Omental fat pad (tissue), 4 donors: Measurements from ENCODE around the gene TMEM253. TPM values are rescaled to one million over a fixed set of nuclear protein-coding genes. Genes with fewer than 3 reads are reported as not detected.

Experiments used
- ATAC-seq: fragments of 150-250 bp; one replicate; pipeline ENCODE4 v1.9.1; 2016; ENCODE audit warnings: mild to moderate bottlenecking, moderate library complexity; ENCODE audit not compliant: low FRiP score
- DNase-seq: peaks from one replicate; pipeline ENCODE4 v3.0.0-alpha.2; 2019; ENCODE audit warnings: low spot score
- CTCF ChIP-seq, 3 donors: fragments of 450-650 bp; IDR thresholded peaks; one replicate each; pipeline ENCODE4 v1.5.1; 2016 to 2017; ENCODE audit warnings: antibody characterized with exemption in 3 of 3, mild to moderate bottlenecking in 3 of 3, moderate library complexity in 2 of 3
- total RNA-seq, 4 donors: library from RNA; depleted of rRNA; stranded (reverse); fragments of >200 nt; gene quantifications; one replicate each; pipeline ENCODE4 v1.1.0, GENCODE V29; 2016

TMEM253 gene
- total RNA-seq, 4 donors from 2014 or later = 0.75 to 2.4 TPM; not detected in 2

GRCh38 chr14:21072031-21072473, 28.8 kb upstream of the TMEM253 start:
- DNase-seq (no peak), ATAC-seq (peak; percentile 26)

GRCh38 chr14:21072781-21073339, 28.0 kb upstream of the TMEM253 start:
- no peak for TF ChIP-seq CTCF (IDR thresholded peaks at IDR 0.05)

More at GRCh38 chr14:21072031-21072473, 28.8 kb upstream of the TMEM253 start:
- no peak for TF ChIP-seq CTCF (IDR thresholded peaks at IDR 0.05)

GRCh38 chr14:21073921-21074320, 26.9 kb upstream of the TMEM253 start:
- no peak for ATAC-seq
- TF ChIP-seq CTCF (IDR thresholded peaks at IDR 0.05) = no peak
- DNase-seq = no peak

More at GRCh38 chr14:21072781-21073339, 28.0 kb upstream of the TMEM253 start:
- DNase-seq (no peak), ATAC-seq (no peak)

GRCh38 chr14:21074398-21075272, 26.2 kb upstream of the TMEM253 start:
- ATAC-seq (no peak), DNase-seq (no peak)
- TF ChIP-seq CTCF (IDR thresholded peaks at IDR 0.05) = no peak

GRCh38 chr14:21075719-21076437, 25.0 kb upstream of the TMEM253 start:
- DNase-seq (no peak), ATAC-seq (no peak)
- no peak for TF ChIP-seq CTCF (IDR thresholded peaks at IDR 0.05)

- DNase-seq (no peak), ATAC-seq (no peak)
These were observed 23.2 kb upstream of the TMEM253 start for GRCh38 chr14:21077672-21078071.

More at GRCh38 chr14:21077672-21078071, 23.2 kb upstream of the TMEM253 start:
- no peak for TF ChIP-seq CTCF (IDR thresholded peaks at IDR 0.05)
